ENCODE measurements around the gene LTBP1.

DNA sequence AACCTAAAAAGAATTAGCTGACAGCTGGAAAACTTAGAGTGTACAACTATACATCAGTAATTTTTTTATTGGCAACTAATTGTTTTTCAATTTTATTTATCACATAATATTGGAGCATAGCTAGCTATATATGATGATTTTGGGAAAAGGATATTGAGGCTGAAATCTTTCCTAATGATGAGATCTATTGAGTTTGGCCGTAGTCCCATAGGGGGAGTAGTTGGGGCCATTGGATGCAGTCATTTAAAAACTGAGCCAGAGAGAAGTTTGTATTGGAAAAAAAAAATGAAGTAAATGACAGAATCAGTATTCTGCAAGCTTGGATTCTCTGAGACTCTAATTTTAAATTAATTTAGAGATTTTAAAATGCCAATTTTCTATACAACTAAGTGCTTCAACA is 179.8 kb downstream of the LTBP1 start:
- TF ChIP-seq, protein P1, sequence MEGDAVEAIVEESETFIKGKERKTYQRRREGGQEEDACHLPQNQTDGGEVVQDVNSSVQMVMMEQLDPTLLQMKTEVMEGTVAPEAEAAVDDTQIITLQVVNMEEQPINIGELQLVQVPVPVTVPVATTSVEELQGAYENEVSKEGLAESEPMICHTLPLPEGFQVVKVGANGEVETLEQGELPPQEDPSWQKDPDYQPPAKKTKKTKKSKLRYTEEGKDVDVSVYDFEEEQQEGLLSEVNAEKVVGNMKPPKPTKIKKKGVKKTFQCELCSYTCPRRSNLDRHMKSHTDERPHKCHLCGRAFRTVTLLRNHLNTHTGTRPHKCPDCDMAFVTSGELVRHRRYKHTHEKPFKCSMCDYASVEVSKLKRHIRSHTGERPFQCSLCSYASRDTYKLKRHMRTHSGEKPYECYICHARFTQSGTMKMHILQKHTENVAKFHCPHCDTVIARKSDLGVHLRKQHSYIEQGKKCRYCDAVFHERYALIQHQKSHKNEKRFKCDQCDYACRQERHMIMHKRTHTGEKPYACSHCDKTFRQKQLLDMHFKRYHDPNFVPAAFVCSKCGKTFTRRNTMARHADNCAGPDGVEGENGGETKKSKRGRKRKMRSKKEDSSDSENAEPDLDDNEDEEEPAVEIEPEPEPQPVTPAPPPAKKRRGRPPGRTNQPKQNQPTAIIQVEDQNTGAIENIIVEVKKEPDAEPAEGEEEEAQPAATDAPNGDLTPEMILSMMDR (IDR thresholded peaks at IDR 0.05): no peak
- TF ChIP-seq POLR2A (IDR thresholded peaks at IDR 0.05): no peak
